K562 (cell line): ENCODE results near the gene DGLUCY. TPM values are rescaled to one million over a fixed set of nuclear protein-coding genes. Genes with fewer than 3 reads are reported as not detected.

Experiments used
- ATAC-seq: fragments of 200-7000 bp; cut with Tn5 transposase; 3 replicates; pipeline ENCODE4 v1.9.1; 2020; ENCODE audit warnings: moderate library complexity
- BruUV-seq: library from RNA; stranded (reverse); fragments of 400-500 nt; replicated peaks from 2 replicates; lab custom pipeline; 2021; lab: Mats Ljungman, UMichigan
- CTCF ChIA-PET: fragments of 300-600 bp; formaldehyde crosslinking; extraction: SDS; loops from one replicate; lab custom pipeline; 2021; ENCODE audit warnings: low intra/inter-chr PET ratio; lab: Yijun Ruan, JAX
- POLR2A ChIA-PET: fragments of 300-600, 350-650 bp; sonication (Branson Sonifier 250); formaldehyde crosslinking; extraction: SDS; loops from one replicate; lab custom pipeline; 2021; ENCODE audit warnings: antibody characterized with exemption, inconsistent platforms; lab: Yijun Ruan, JAX
- DNase-seq, 4 experiments: peaks; one replicate each; pipeline versions ENCODE4 v3.0.0 to v3.0.0-alpha.2; 2011 to 2018; ENCODE audit warnings: low spot score in 3 of 4, mixed read lengths in 3 of 4; ENCODE audit errors: extremely low read depth in 1 of 4
- FAIRE-seq: peaks from 2 replicates; lab custom pipeline; 2011; peaks lifted over from hg19 to GRCh38; lab: Jason Lieb, UNC
- H2AFZ ChIP-seq: 2 replicates; pipeline ENCODE4 v1.6.0; 2011; ENCODE audit warnings: low read depth, low read length, control low read depth, inconsistent platforms
- H3K27ac ChIP-seq: fragments of 200-600 bp; 3 replicates; pipeline ENCODE4 v1.8.0; 2011; ENCODE audit warnings: low read depth, mild to moderate bottlenecking, control low read depth, inconsistent platforms, low read length, moderate library complexity, mixed read lengths; ENCODE audit errors: extremely low read depth
- H3K27me3 ChIP-seq, 2 experiments: fragments of 300-600 bp in 1 of 2; 2 replicates in 1 of 2; 3 replicates in 1 of 2; pipeline versions ENCODE4 v1.6.0 to v1.8.0; 2011; ENCODE audit warnings: inconsistent platforms in 2 of 2, low read length in 2 of 2, mild to moderate bottlenecking in 1 of 2, mixed read lengths in 1 of 2, moderate library complexity in 1 of 2; ENCODE audit not compliant: control insufficient read depth in 2 of 2, insufficient read depth in 2 of 2
- H3K36me3 ChIP-seq: fragments of 300-600 bp; 3 replicates; pipeline ENCODE4 v1.8.0; 2011; ENCODE audit warnings: mild to moderate bottlenecking, low read length, inconsistent platforms; ENCODE audit not compliant: control insufficient read depth, insufficient read depth
- H3K4me1 ChIP-seq, 2 experiments: fragments of 200-600 bp in 1 of 2; replicated peaks in 1 of 2; 2 replicates in 1 of 2; 3 replicates in 1 of 2; pipeline versions ENCODE4 v1.5.1 to v1.8.0; 2011; ENCODE audit warnings: inconsistent platforms in 2 of 2, low read length in 2 of 2, mild to moderate bottlenecking in 1 of 2, mixed read lengths in 1 of 2, moderate library complexity in 1 of 2; ENCODE audit not compliant: control insufficient read depth in 2 of 2, insufficient read depth in 2 of 2
- H3K4me2 ChIP-seq: 2 replicates; pipeline ENCODE4 v1.6.1; 2011; ENCODE audit warnings: low read length, control low read depth, inconsistent platforms, mixed read lengths; ENCODE audit not compliant: insufficient read depth
- H3K4me3 ChIP-seq: fragments of 200-600 bp; sonication (generic), shearing (Covaris generic); 2 replicates; pipeline ENCODE4 v1.5.1; 2016; ENCODE audit warnings: control low read depth, inconsistent platforms
- H3K79me2 ChIP-seq: fragments of 200-600 bp; 3 replicates; pipeline ENCODE4 v1.8.0; 2011; ENCODE audit warnings: low read length, inconsistent platforms; ENCODE audit not compliant: control insufficient read depth, insufficient read depth
- H3K9ac ChIP-seq, 2 experiments: 2 replicates each; pipeline versions ENCODE4 v1.6.0 to v1.6.1; 2011; ENCODE audit warnings: low read depth in 2 of 2, low read length in 2 of 2, control low read depth in 1 of 2, inconsistent platforms in 1 of 2, mild to moderate bottlenecking in 1 of 2, mixed read lengths in 1 of 2; ENCODE audit not compliant: insufficient read depth in 1 of 2
- H3K9me1 ChIP-seq: one replicate; pipeline ENCODE4 v1.6.0; 2011; ENCODE audit warnings: inconsistent platforms, mild to moderate bottlenecking, low read length, moderate library complexity; ENCODE audit not compliant: control insufficient read depth, insufficient read depth
- H3K9me3 ChIP-seq: replicated peaks from 2 replicates; pipeline ENCODE4 v1.5.1; 2011; ENCODE audit warnings: low read depth, low read length, inconsistent platforms; ENCODE audit not compliant: control insufficient read depth, insufficient read depth
- H4K20me1 ChIP-seq: replicated peaks from 2 replicates; pipeline ENCODE4 v1.6.1; 2011; ENCODE audit warnings: low read length, inconsistent platforms, mixed read lengths; ENCODE audit not compliant: control insufficient read depth, insufficient read depth
- CTCF ChIP-seq, 3 experiments: IDR thresholded peaks in 2 of 3; conservative IDR thresholded peaks in 1 of 3; 2 replicates each; pipeline ENCODE4 v1.5.1; 2011 to 2012; ENCODE audit warnings: low read length in 3 of 3, mild to moderate bottlenecking in 3 of 3, control low read depth in 2 of 3, improper control_type of control experiment in 1 of 3, inconsistent platforms in 1 of 3, low read depth in 1 of 3, mixed read lengths in 1 of 3, moderate library complexity in 1 of 3; ENCODE audit not compliant: insufficient read depth in 2 of 3
- EGR1 ChIP-seq: fragments of 450-650 bp; conservative IDR thresholded peaks from 2 replicates; pipeline ENCODE4 v1.6.1; 2017; ENCODE audit warnings: mild to moderate bottlenecking
- MLX ChIP-seq, 2 experiments: fragments of 450-650 bp in 1 of 2; sonication (generic) in 1 of 2; formaldehyde crosslinking; conservative IDR thresholded peaks; 2 replicates each; pipeline versions ENCODE4 v1.4.0 to v1.8.1; 2020 to 2022; ENCODE audit warnings: mild to moderate bottlenecking in 1 of 2, missing genetic modification reagents in 1 of 2
- PRDM10 ChIP-seq: fragments of 450-650 bp; IDR thresholded peaks from 2 replicates; pipeline ENCODE4 v1.6.1; 2018; ENCODE audit not compliant: partially characterized antibody
- SNRNP70 ChIP-seq: fragments of 200-400 bp; formaldehyde crosslinking; optimal IDR thresholded peaks from 2 replicates; pipeline ENCODE3; 2017; ENCODE audit warnings: low read depth, low read length
- SOX6 ChIP-seq: fragments of 450-650 bp; IDR thresholded peaks from 2 replicates; pipeline ENCODE4 v1.6.1; 2014; ENCODE audit warnings: mild to moderate bottlenecking
- USF2 ChIP-seq: sonication (generic); formaldehyde crosslinking; IDR thresholded peaks from 2 replicates; pipeline ENCODE4 v1.5.0; 2020; ENCODE audit warnings: missing genetic modification reagents
- ZFX ChIP-seq: sonication (generic); formaldehyde crosslinking; IDR thresholded peaks from 2 replicates; pipeline ENCODE4 v1.8.0; 2022; ENCODE audit warnings: mild to moderate bottlenecking, missing genetic modification reagents, moderate library complexity
- ZNF280A ChIP-seq: fragments of 450-650 bp; IDR thresholded peaks from 2 replicates; pipeline ENCODE4 v1.6.1; 2018; ENCODE audit warnings: mild to moderate bottlenecking, low read depth; ENCODE audit not compliant: partially characterized antibody
- ZNF511 ChIP-seq: sonication (generic); formaldehyde crosslinking; IDR thresholded peaks from 2 replicates; pipeline ENCODE4 v1.8.0; 2022; ENCODE audit warnings: mild to moderate bottlenecking, missing genetic modification reagents
- WGBS: fragments of 100-300 bp; shearing (Covaris generic); methylation state at CpG from one replicate; pipeline ENCODE4 v1.1.6; 2016; ENCODE audit warnings: low coverage, mixed read lengths; ENCODE audit not compliant: insufficient coverage; ENCODE audit errors: missing lambda C conversion rate; 5-methylcytosine and 5-hydroxymethylcytosine counted together
- in situ Hi-C: fragments of 300-500 bp; cut with MboI; formaldehyde crosslinking; loops from 4 replicates; pipeline ENCODE4 v1.15.0; 2018; ENCODE audit warnings: inconsistent platforms, mixed read lengths
- intact Hi-C: fragments of 100-400 bp; cut with micrococcal nuclease; formaldehyde crosslinking; loops from 2 replicates; pipeline ENCODE4 v1.14.2; 2022
- polyA plus RNA-seq, 8 experiments: library from polyadenylated mRNA; depleted of rRNA in 4 of 8; stranded (reverse) in 5 of 8; unstranded in 3 of 8; fragments of >200 nt; fragmentation: Nextera tagmentation in 2 of 8; fragmentation: Illumina TruSeq in 1 of 8; extraction: Ambion mirVana in 2 of 8; extraction: Trizol in 1 of 8; gene quantifications; 2 replicates each; pipeline versions ENCODE4 v1.2.1 to v1.2.3, GENCODE V29; 2011 to 2014; ENCODE audit warnings: inconsistent platforms in 1 of 8, missing spikeins in 1 of 8
- total RNA-seq, 7 experiments: library from RNA; depleted of rRNA in 6 of 7; stranded (reverse); fragments of >200 nt in 6 of 7; fragmentation: Illumina TruSeq in 2 of 7; extraction: Trizol in 2 of 7; gene quantifications; 2 replicates each; pipeline versions ENCODE4 v1.2.1 to v1.2.3, GENCODE V29; 2011 to 2021; ENCODE audit warnings: low replicate concordance in 1 of 7

Gene DGLUCY
- total and polyA plus RNA-seq, 9 of the 15 experiments (the other 6 are each of a cell fraction or from before 2014, with no cell fraction given), result 9.9 to 28.4 (median 21.0) TPM

- ATAC-seq, result no peak
- 37% methylated on average over 5 of the region's 7 CpGs for WGBS
- H4K20me1 ChIP-seq, result no peaks in the 10 kb centered on the region
- no peak overlapping the region for H3K4me3 ChIP-seq
- peak; percentile 64 for FAIRE-seq
- no peaks in the 10 kb centered on the region for H3K9me3 ChIP-seq
- no peaks in the 10 kb centered on the region for H3K27me3 ChIP-seq
- ChIA-PET CTCF (no interaction called here), POLR2A (interaction anchor here (0.5 to 0.6 kb wide), 2 partner anchors 28 to 165 kb away, joined by 3 to 4 read pairs; no protein-coding TSS in a partner anchor)
- BruUV-seq, result no TSS peak
- no peaks in the 10 kb centered on the region for H3K9me1 ChIP-seq
- DNase-seq, result peak in 1 of 4 experiments; percentile 14
- H3K4me1 ChIP-seq, result peaks cover 4 to 19% of the 10 kb centered on the region in 2 experiments
- H3K4me2 ChIP-seq, result no peak overlapping the region
- intact Hi-C loops, result no loop called here
- no peaks in the 10 kb centered on the region for H3K79me2 ChIP-seq
- in situ Hi-C loops, result no loop called here
- no peak overlapping the region; the same call in 2 of the 3 replicates for H3K27ac ChIP-seq
- no peaks in the 10 kb centered on the region for H3K36me3 ChIP-seq
- no peak overlapping the region; the same call in 1 of the 2 replicates for H2AFZ ChIP-seq
- no peak for TF ChIP-seq CTCF (IDR thresholded peaks at IDR 0.05 in 2 of 3, conservative IDR thresholded peaks at IDR 0.05 in 1 of 3; ENCODE audit: insufficient read depth in 2 of 3, low read depth in 1 of 3, low read length in 3 of 3)
- TF ChIP-seq MLX (CRISPR knock-in tag; conservative IDR thresholded peaks at IDR 0.05), result no peak
- peak; percentile 75 for TF ChIP-seq PRDM10
- no peak for TF ChIP-seq SOX6
- TF ChIP-seq SNRNP70, result no peak
- TF ChIP-seq ZFX (CRISPR knock-in tag), result no peak
- no peak for TF ChIP-seq ZNF511 (CRISPR knock-in tag)
- TF ChIP-seq USF2 (CRISPR knock-in tag), result no peak
- TF ChIP-seq EGR1, result peak; percentile 63
- TF ChIP-seq ZNF280A, result no peak
- no peak overlapping the region for H3K9ac ChIP-seq
Measured at GRCh38 chr14:91227183-91227628, 113.3 kb downstream of the DGLUCY start.
